HCT116 (cell line): ENCODE measurements around the gene WSCD1.

ENCODE experiments used
- CTCF ChIP-seq, 3 experiments: fragments of 200-600 bp in 1 of 3; sonication (generic) in 1 of 3; IDR thresholded peaks in 2 of 3; conservative IDR thresholded peaks in 1 of 3; 2 replicates each; pipeline ENCODE4 v1.5.1; 2012 to 2017; ENCODE audit warnings: low read depth in 2 of 3, low read length in 2 of 3, antibody characterized with exemption in 1 of 3, borderline replicate concordance in 1 of 3, control low read depth in 1 of 3, mild to moderate bottlenecking in 1 of 3, mixed read lengths in 1 of 3, mixed run types in 1 of 3, moderate library complexity in 1 of 3; ENCODE audit not compliant: insufficient read depth in 1 of 3
- ELF1 ChIP-seq: IDR thresholded peaks from 2 replicates; pipeline ENCODE4 v1.6.1; 2012; ENCODE audit warnings: low read depth, borderline replicate concordance
- EZH2 ChIP-seq: fragments of 200-600 bp; sonication (generic); IDR thresholded peaks from 2 replicates; pipeline ENCODE4 v1.6.1; 2017; ENCODE audit warnings: antibody characterized with exemption, mixed run types
- FOSL1 ChIP-seq: IDR thresholded peaks from 2 replicates; pipeline ENCODE4 v1.6.1; 2012; ENCODE audit warnings: low read depth
- POLR2A ChIP-seq: IDR thresholded peaks from 2 replicates; pipeline ENCODE4 v1.7.0; 2011; ENCODE audit warnings: borderline replicate concordance; ENCODE audit not compliant: insufficient read depth, insufficient read length; ENCODE audit errors: extremely low read depth
- POLR2AphosphoS5 ChIP-seq: IDR thresholded peaks from 2 replicates; pipeline ENCODE4 v1.6.1; 2011; ENCODE audit warnings: mild to moderate bottlenecking, low read depth, low read length, moderate library complexity
- RAD21 ChIP-seq: IDR thresholded peaks from 2 replicates; pipeline ENCODE4 v1.6.1; 2012; ENCODE audit warnings: low read depth, mild to moderate bottlenecking
- REST ChIP-seq: IDR thresholded peaks from 2 replicates; pipeline ENCODE4 v1.6.1; 2012; ENCODE audit warnings: low read depth
- YY1 ChIP-seq: IDR thresholded peaks from 2 replicates; pipeline ENCODE4 v1.6.1; 2011; ENCODE audit warnings: low read length, low read depth, moderate library complexity, mild to moderate bottlenecking; ENCODE audit not compliant: insufficient replicate concordance; ENCODE audit errors: extremely low read depth
- ZFX ChIP-seq: fragments of 450-650 bp; IDR thresholded peaks from 2 replicates; pipeline ENCODE4 v1.6.1; 2017

- no peak for TF ChIP-seq CTCF (IDR thresholded peaks at IDR 0.05 in 2 of 3, conservative IDR thresholded peaks at IDR 0.05 in 1 of 3; ENCODE audit: borderline replicate concordance in 1 of 3, insufficient read depth in 1 of 3, low read depth in 2 of 3, low read length in 2 of 3)
- no peak for TF ChIP-seq EZH2
- TF ChIP-seq POLR2AphosphoS5 = no peak
- TF ChIP-seq REST = no peak
- TF ChIP-seq RAD21 = no peak
- TF ChIP-seq ZFX = no peak
- no peak for TF ChIP-seq ELF1
- no peak for TF ChIP-seq YY1
- TF ChIP-seq POLR2A = no peak
- TF ChIP-seq FOSL1 = no peak
Measured at GRCh38 chr17:6108382-6108781, 38.2 kb downstream of the WSCD1 start.
